Activated T-helper 9 cell treated with anti-CD3 and anti-CD28 coated beads, Interleukin-2, amount 50 U/mL, for 16 hours (primary cell): ENCODE results near the gene ZMYM4.

Experiments used
- DNase-seq: peaks from one replicate; pipeline ENCODE4 v3.0.0-alpha.2; 2020; ENCODE audit warnings: low read depth

ZMYM4 gene

GRCh38 chr1:35406103-35406502, 137.6 kb downstream of the ZMYM4 start:
- no peak for DNase-seq

- no peak for DNase-seq
Measured at GRCh38 chr1:35407743-35408142, 139.2 kb downstream of the ZMYM4 start.

- no peak for DNase-seq
Measured at GRCh38 chr1:35408925-35409324, 140.4 kb downstream of the ZMYM4 start.

GRCh38 chr1:35426097-35426586, 157.6 kb downstream of the ZMYM4 start:
- no peak for DNase-seq

- DNase-seq: no peak
Measured at GRCh38 chr1:35428360-35428759, 159.9 kb downstream of the ZMYM4 start.

- DNase-seq: no peak
Measured at GRCh38 chr1:35430762-35431161, 162.3 kb downstream of the ZMYM4 start.

- no peak for DNase-seq
Measured at GRCh38 chr1:35431173-35431599, 162.7 kb downstream of the ZMYM4 start.

- DNase-seq: no peak
Measured at GRCh38 chr1:35432231-35432630, 163.7 kb downstream of the ZMYM4 start.

- DNase-seq: no peak
Measured at GRCh38 chr1:35433714-35434113, 165.2 kb downstream of the ZMYM4 start.

- DNase-seq: no peak
Measured at GRCh38 chr1:35434703-35435102, 166.2 kb downstream of the ZMYM4 start.

GRCh38 chr1:35436078-35436477, 167.6 kb downstream of the ZMYM4 start:
- no peak for DNase-seq

GRCh38 chr1:35437200-35437599, 168.7 kb downstream of the ZMYM4 start:
- no peak for DNase-seq

- no peak for DNase-seq
Measured at GRCh38 chr1:35439626-35440025, 171.1 kb downstream of the ZMYM4 start.

GRCh38 chr1:35441926-35442579, 173.5 kb downstream of the ZMYM4 start:
- DNase-seq: no peak

GRCh38 chr1:35442734-35443133, 174.2 kb downstream of the ZMYM4 start:
- DNase-seq: no peak

GRCh38 chr1:35443768-35444518, 175.4 kb downstream of the ZMYM4 start:
- no peak for DNase-seq

GRCh38 chr1:35444519-35444774, 175.9 kb downstream of the ZMYM4 start:
- no peak for DNase-seq

- DNase-seq: no peak
Measured at GRCh38 chr1:35447278-35447677, 178.8 kb downstream of the ZMYM4 start.

GRCh38 chr1:35448344-35448801, 179.9 kb downstream of the ZMYM4 start:
- no peak for DNase-seq

GRCh38 chr1:35449334-35450008, 181.0 kb downstream of the ZMYM4 start:
- no peak for DNase-seq

- peak; percentile 65 for DNase-seq
Measured at GRCh38 chr1:35451125-35451528, 182.6 kb downstream of the ZMYM4 start.

- DNase-seq: no peak
Measured at GRCh38 chr1:35452106-35452774, 183.7 kb downstream of the ZMYM4 start.

- no peak for DNase-seq
Measured at GRCh38 chr1:35453031-35453430, 184.5 kb downstream of the ZMYM4 start.
